Ectodermal cell (in vitro differentiated cells): Measurements from ENCODE around the gene SPRED3.

Source experiments
- H3K27ac ChIP-seq: 2 replicates; pipeline ENCODE4 v1.7.0; 2013; ENCODE audit warnings: mild to moderate bottlenecking, low read depth, low read length; ENCODE audit not compliant: insufficient read depth, poor library complexity, severe bottlenecking
- H3K27me3 ChIP-seq: 2 replicates; pipeline ENCODE4 v1.7.0; 2013; ENCODE audit warnings: mild to moderate bottlenecking, low read length; ENCODE audit not compliant: insufficient read depth, control insufficient read depth, poor library complexity, severe bottlenecking
- H3K36me3 ChIP-seq: one replicate; pipeline ENCODE4 v1.7.0; 2013; ENCODE audit warnings: low read length; ENCODE audit not compliant: control insufficient read depth, insufficient read depth
- H3K4me1 ChIP-seq: one replicate; pipeline ENCODE4 v1.7.0; 2013; ENCODE audit warnings: low read length; ENCODE audit not compliant: control insufficient read depth, insufficient read depth
- H3K4me3 ChIP-seq: 2 replicates; pipeline ENCODE4 v1.7.0; 2013; ENCODE audit warnings: low read depth, low read length, control low read depth; ENCODE audit not compliant: insufficient read depth
- H3K9me3 ChIP-seq: 2 replicates; pipeline ENCODE4 v1.7.0; 2013; ENCODE audit warnings: mild to moderate bottlenecking, low read length, moderate library complexity; ENCODE audit not compliant: control insufficient read depth
- WGBS, 2 experiments: methylation state at CpG; one replicate each; pipeline ENCODE4 v1.1.7; 2013; ENCODE audit warnings: missing lambda C conversion rate in 2 of 2; 5-methylcytosine and 5-hydroxymethylcytosine counted together

Gene SPRED3

GRCh38 chr19:38443458-38443999 lies 55.0 kb downstream of the SPRED3 start:
- Histone ChIP-seq H3K27me3 (no peaks in the 10 kb centered on the region), H3K27ac (no peak overlapping the region), H3K4me1 (peaks cover 5% of the 10 kb centered on the region), H3K36me3 (no peaks in the 10 kb centered on the region), H3K9me3 (no peaks in the 10 kb centered on the region), H3K4me3 (no peak overlapping the region)
- 95% methylated on average over 15 of the region's 15 CpGs for WGBS, 2 experiments

GRCh38 chr19:38444026-38444425 lies 55.5 kb downstream of the SPRED3 start:
- H3K4me3 ChIP-seq: no peak overlapping the region

GRCh38 chr19:38445362-38445761 lies 56.9 kb downstream of the SPRED3 start:
- Histone ChIP-seq H3K27ac (no peak overlapping the region), H3K9me3 (no peaks in the 10 kb centered on the region), H3K4me1 (peaks cover 5% of the 10 kb centered on the region), H3K4me3 (no peak overlapping the region), H3K27me3 (no peaks in the 10 kb centered on the region), H3K36me3 (no peaks in the 10 kb centered on the region)
- 93 to 94% methylated on average over 7 of the region's 7 CpGs for WGBS, 2 experiments

More at GRCh38 chr19:38444026-38444425, 55.5 kb downstream of the SPRED3 start:
- H3K27me3 ChIP-seq: no peaks in the 10 kb centered on the region
- H3K36me3 ChIP-seq: no peaks in the 10 kb centered on the region
- H3K27ac ChIP-seq: no peak overlapping the region
- H3K9me3 ChIP-seq: no peaks in the 10 kb centered on the region
- 92 to 94% methylated on average over 7 of the region's 7 CpGs for WGBS, 2 experiments
- H3K4me1 ChIP-seq: peaks cover 5% of the 10 kb centered on the region

GRCh38 chr19:38448225-38448624 lies 59.7 kb downstream of the SPRED3 start:
- no peak overlapping the region for H3K27ac ChIP-seq
- no peaks in the 10 kb centered on the region for H3K27me3 ChIP-seq
- no peaks in the 10 kb centered on the region for H3K36me3 ChIP-seq
- no peaks in the 10 kb centered on the region for H3K4me1 ChIP-seq
- 95% methylated on average over 9 of the region's 9 CpGs for WGBS, 2 experiments
- H3K9me3 ChIP-seq: no peaks in the 10 kb centered on the region
- no peak overlapping the region for H3K4me3 ChIP-seq
